ENCODE data around the gene ZDHHC5.

The ZDHHC5 gene

DNA sequence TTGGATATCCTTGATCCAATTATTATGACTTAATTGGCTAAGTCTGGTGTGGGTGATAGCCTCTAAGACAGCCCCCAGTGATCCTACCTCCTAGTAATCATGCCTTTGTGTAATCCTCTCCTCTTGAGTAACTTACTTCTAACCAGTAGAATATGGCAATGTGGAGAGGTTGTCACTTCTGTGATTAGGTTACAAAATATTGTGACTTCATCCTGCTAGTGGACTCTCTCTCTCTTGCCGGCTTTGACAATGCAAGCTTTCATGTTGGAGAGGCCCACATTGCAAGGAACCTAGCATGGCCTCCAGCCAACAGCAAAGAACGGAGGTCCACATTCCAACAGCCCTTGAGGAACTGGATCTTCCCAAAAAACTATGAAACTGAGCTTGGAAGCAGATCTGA is 37.7 kb upstream of the ZDHHC5 start:
- TF ChIP-seq ZFX (IDR thresholded peaks at IDR 0.05; ENCODE audit: borderline replicate concordance) (no peak), CTCF (IDR thresholded peaks at IDR 0.05) (no peak)
- no peak overlapping the region for H3K27ac ChIP-seq

DNA sequence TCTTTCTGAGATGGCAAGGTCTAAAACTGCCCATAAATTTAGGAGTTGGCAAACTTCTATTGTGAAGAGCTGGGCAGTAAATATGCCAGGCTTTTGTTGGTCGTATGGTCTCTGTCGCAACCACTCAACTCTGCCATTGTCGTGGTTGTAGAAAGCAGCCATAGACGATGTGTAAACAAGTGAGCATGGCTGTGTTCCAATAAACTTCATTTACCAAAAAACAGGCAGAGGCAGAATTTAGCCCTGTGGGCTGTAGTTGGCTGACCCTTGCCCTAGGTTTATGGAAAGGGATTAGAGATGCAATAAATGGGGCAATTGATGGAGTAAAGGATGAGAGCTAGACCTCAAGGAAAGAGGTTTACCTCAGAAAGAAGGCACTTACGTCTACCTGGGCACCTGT is 35.8 kb upstream of the ZDHHC5 start:
- TF ChIP-seq ZFX (IDR thresholded peaks at IDR 0.05; ENCODE audit: borderline replicate concordance) (no peak), CTCF (IDR thresholded peaks at IDR 0.05) (no peak)

GRCh38 chr11:57633394-57634070 is 34.4 kb upstream of the ZDHHC5 start:
- H3K27ac ChIP-seq: no peak overlapping the region
- TF ChIP-seq CTCF (IDR thresholded peaks at IDR 0.05) (no peak), ZFX (IDR thresholded peaks at IDR 0.05; ENCODE audit: borderline replicate concordance) (no peak)

More for the DNA sequence above, 35.8 kb upstream of the ZDHHC5 start:
- H3K27ac ChIP-seq: no peak overlapping the region

DNA sequence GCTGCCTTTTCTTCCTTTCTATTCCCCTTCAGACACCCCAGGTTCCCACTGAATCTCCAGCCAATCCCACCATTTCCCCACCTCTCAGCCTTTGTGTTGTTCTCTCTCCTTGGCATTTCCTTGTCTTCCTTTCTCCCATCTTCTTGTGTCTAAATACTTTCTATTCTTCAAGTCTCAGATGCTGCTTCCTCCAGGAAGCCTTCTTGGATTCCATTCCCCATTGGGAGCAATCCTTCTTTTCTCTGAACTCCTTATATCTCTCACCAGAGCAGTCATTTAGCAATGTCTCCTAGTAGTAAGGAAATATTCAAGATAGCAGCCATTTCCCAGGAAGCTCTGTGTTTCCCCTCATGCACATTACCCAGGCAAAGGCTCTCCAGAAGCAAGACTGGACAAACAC is 33.6 kb upstream of the ZDHHC5 start:
- no peak for TF ChIP-seq CTCF (IDR thresholded peaks at IDR 0.05)
- no peak for TF ChIP-seq ZFX (IDR thresholded peaks at IDR 0.05; ENCODE audit: borderline replicate concordance)
- no peak overlapping the region for H3K27ac ChIP-seq

- no peak overlapping the region for H3K27ac ChIP-seq
- TF ChIP-seq CTCF (IDR thresholded peaks at IDR 0.05): no peak
- no peak for TF ChIP-seq ZFX (IDR thresholded peaks at IDR 0.05; ENCODE audit: borderline replicate concordance)
Observed at GRCh38 chr11:57635246-57635645, 32.7 kb upstream of the ZDHHC5 start.

GRCh38 chr11:57637626-57638004 is 30.3 kb upstream of the ZDHHC5 start:
- no peak for TF ChIP-seq ZFX (IDR thresholded peaks at IDR 0.05; ENCODE audit: borderline replicate concordance)
- TF ChIP-seq CTCF (IDR thresholded peaks at IDR 0.05): no peak
- H3K27ac ChIP-seq: no peak overlapping the region

GRCh38 chr11:57638005-57638781 is 29.7 kb upstream of the ZDHHC5 start:
- no peak overlapping the region for H3K27ac ChIP-seq
- TF ChIP-seq ZFX (IDR thresholded peaks at IDR 0.05; ENCODE audit: borderline replicate concordance) (no peak), CTCF (IDR thresholded peaks at IDR 0.05) (no peak)
